HG03159 (cell line): ENCODE results near the gene CCDC185.

Experiments used
- ATAC-seq: cut with Tn5 transposase; IDR thresholded peaks from one replicate; pipeline ENCODE4 v1.9.1; 2021; ENCODE audit warnings: mild to moderate bottlenecking, moderate library complexity; ENCODE audit not compliant: unreplicated experiment

CCDC185 gene

DNA sequence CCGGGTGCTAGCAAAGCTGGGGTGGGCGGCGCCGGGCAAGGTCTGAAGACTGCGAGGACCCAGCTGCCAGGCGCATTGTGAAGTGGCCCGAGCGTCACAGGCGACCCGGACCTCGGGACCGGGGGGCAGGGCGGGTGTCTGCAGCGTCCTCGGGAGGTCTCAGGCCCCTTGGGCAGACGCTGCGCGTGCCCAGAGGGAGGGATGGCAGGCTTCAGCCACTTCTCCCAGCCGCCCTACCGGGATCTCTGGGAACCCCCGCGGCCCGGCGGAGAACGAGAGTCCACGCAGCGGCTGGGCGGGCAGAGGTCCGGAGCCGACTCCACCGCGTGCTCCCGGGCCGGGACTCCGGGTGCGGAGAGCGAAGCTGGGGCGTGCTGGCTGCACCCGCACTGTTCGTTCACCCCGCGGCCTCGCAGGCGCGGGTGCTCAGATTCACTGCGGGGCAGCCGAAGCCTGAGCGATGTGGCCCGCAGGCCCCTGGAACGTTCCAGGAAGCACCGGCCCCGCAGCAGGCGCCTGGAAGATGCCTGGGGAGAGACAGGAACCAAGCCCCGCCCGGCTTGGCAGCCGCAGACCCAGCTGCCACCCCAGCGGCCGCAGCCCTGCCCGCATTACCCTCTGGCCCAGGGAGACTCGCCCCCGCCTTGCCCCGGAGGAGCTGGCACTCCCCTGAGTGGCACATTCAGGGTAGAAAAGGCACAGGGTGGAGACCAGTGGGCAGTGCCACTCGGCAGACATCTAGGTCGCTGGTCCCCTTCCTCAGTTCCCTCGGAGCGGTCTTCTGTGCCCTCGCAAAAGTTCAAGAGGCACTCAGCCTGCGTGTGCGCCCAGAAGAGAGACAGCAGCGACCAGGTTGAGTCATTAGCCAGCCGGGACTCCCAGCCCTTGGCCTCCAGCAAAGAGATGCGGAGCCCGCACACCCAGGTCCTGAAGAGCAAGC lies at the start of gene CCDC185:
Gene CCDC185 (plus strand): TSS at position 141 of the 940 bp plus-strand sequence. CDS start 61 bp downstream, at position 202.
- ATAC-seq, result no peak

GRCh38 chr1:223343692-223344091 lies 49.5 kb upstream of the CCDC185 start:
- ATAC-seq, result no peak

DNA sequence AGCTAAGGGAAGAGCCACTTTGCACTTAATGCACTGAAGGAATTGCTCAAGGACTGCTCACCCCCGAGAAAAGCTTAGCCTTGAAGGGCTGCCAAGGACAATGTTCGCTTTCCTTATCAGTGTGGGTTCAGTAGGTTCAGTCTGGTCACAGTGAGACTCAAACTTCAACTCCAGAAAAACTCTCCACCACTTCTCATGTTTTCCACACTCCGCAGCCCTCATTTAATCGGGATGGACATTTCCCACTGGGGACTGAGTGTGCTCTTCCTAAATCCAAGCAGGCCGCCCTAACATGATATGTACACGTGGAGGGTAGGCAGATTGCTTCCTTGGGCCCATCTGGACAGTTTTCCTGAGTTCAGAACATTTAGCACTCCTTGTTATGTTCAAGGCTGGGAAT lies 48.7 kb upstream of the CCDC185 start:
- ATAC-seq, result no peak

- ATAC-seq, result no peak
These were observed 47.5 kb upstream of the CCDC185 start for GRCh38 chr1:223345720-223346119.

DNA sequence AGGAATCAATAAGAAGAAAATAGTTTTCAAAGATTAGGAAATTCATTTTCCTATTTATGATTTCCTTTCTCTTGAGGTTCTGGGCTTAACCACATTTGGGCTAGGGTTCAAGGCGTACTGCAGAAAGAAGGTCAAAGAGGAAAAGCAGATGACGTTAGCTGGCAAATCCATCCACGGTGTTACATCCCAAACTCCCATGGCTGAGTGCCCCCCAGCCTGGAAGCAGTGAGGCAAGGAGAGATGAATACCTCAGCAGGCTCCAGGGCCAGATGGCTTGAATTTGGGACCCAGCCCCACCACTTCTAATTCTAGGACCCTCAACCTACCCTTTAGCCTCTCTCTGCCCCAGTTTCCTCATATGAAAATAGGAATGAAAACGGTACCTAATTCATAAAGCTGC lies 46.9 kb upstream of the CCDC185 start:
- no peak for ATAC-seq

- ATAC-seq, result no peak
These were observed 45.6 kb upstream of the CCDC185 start for GRCh38 chr1:223347583-223347982.

- ATAC-seq, result no peak
These were observed 44.8 kb upstream of the CCDC185 start for GRCh38 chr1:223348439-223348838.

- ATAC-seq, result no peak
These were observed 44.0 kb upstream of the CCDC185 start for GRCh38 chr1:223349241-223349640.

GRCh38 chr1:223350361-223350908 lies 42.8 kb upstream of the CCDC185 start:
- no peak for ATAC-seq

GRCh38 chr1:223352944-223353343 lies 40.3 kb upstream of the CCDC185 start:
- no peak for ATAC-seq

DNA sequence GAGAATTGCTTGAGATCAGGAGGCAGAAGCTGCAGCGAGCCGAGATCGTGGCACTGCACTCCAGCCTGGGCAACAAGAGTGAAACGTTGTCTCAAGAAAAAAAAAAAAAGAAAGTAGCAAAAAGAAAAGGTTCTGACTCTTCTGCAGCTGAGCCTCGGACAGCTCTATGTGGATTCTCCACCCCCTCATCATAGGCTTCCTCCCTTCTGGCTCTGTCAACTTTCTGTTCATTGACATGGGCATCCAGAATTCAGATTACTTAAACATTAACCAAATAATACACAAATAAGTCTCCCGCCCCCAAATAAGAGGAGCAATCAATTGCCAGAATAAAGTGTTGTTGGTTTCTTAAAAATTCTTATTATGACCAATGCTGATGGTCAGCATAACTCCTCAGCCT lies 39.3 kb upstream of the CCDC185 start:
- ATAC-seq, result no peak

DNA sequence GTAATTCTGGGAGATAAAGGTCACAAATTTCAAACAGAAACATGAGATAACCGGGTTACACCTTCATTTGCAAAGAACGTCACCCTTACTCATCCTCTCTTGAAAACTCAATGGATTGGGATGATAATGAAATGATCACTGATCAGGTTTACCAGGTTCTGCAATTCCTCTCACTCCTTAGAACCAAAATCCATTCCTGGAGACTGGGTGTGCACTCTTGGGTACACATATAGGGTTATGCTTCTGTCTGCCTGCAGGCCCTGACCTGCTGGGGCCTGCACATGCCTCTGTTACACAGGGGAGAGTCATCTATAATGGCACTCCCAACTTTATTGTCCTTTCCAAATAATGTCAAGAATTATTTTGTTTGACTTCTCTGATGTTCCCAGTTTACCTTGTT lies 37.5 kb upstream of the CCDC185 start:
- no peak for ATAC-seq

- ATAC-seq, result no peak
These were observed 34.4 kb upstream of the CCDC185 start for GRCh38 chr1:223358826-223359225.

- ATAC-seq, result peak; percentile 8
These were observed 30.0 kb upstream of the CCDC185 start for GRCh38 chr1:223363057-223363855.

GRCh38 chr1:223363856-223364684 lies 29.1 kb upstream of the CCDC185 start, which contains the start of gene SUSD4:
TSS of gene SUSD4 (minus strand) at chr1:223364176. CDS start at chr1:223363425, 751 bp downstream.
- peak; percentile 74 for ATAC-seq

DNA sequence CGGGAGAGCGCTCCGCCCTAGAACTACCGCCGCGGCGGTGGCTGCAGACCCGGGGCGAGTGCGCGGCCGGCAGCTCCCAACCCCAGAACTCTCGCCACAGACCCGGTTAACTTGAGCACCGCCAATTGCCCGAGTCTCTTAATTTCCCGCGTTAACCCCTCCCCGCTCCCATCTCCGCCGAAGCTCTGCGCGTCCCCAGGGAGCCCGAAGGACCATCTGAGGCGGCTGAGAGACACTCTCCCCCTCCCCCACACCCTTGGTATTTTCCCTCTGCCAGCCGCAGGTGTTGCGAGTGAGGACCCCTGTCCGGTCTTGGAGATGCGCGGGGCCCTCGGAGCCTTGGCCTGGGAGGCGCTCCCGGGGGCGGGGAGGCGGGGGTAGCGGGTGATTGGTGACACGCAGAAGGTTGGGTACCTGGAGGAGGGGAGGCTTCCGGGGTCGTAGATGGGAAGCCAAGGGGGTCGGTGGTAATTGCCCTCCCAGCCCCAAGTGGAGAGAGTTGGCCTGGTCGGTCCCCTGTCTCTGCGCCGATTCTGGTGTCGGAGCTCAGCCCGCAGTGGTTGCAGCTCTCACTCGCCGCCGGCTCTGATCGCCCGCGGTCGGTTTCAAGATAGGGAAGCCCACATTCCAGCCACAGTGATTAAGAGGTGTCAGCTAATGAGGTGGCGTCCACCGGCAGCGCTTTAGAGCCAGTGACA lies 28.4 kb upstream of the CCDC185 start:
- ATAC-seq, result peak; percentile 17

GRCh38 chr1:223374064-223374610 lies 19.1 kb upstream of the CCDC185 start:
- no peak for ATAC-seq

GRCh38 chr1:223378754-223379153 lies 14.5 kb upstream of the CCDC185 start:
- no peak for ATAC-seq

GRCh38 chr1:223386013-223386412 lies 7.2 kb upstream of the CCDC185 start:
- no peak for ATAC-seq

- no peak for ATAC-seq
These were observed 2.6 kb upstream of the CCDC185 start for GRCh38 chr1:223390618-223391017.
